GM19455 (cell line): ENCODE data around the gene RPL9.
"Not testable (repeated sequence)": the region's sequence is repeated elsewhere in the genome, so short reads cannot be mapped to it uniquely, and the experiment has no call there.

Source experiments
- ATAC-seq: cut with Tn5 transposase; IDR thresholded peaks from one replicate; pipeline ENCODE4 v1.9.1; 2021; ENCODE audit not compliant: unreplicated experiment

RPL9 gene

GRCh38 chr4:39458505-39459300 lies at the start of gene RPL9, which contains the start of gene LIAS:
Gene RPL9 (minus strand): TSS chr4:39458922. CDS start chr4:39458439, 483 bp downstream.
Gene LIAS (plus strand): TSS chr4:39459056. CDS start chr4:39459118, 62 bp downstream.
- peak; percentile 86 for ATAC-seq

DNA sequence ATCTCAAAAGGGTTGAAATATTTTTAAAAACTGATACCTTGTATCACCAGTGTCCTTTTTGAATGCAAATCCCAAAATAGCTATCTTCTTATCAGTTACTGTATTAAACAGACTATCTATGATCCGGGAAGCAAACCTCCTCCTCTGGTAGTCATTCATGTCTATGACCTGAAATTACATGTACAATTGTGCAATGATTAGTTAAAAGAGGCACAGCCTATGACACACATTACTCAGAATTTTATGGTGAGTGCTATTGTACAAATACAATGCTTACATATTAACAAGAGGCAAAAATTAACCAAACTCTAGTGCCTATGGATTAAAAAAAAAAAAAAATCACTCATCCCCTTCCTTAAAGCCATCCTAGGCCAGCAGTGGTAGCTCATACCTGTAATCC lies 46.9 kb upstream of the RPL9 start:
- no peak for ATAC-seq

GRCh38 chr4:39504538-39504937 lies 45.8 kb upstream of the RPL9 start:
- no peak for ATAC-seq

DNA sequence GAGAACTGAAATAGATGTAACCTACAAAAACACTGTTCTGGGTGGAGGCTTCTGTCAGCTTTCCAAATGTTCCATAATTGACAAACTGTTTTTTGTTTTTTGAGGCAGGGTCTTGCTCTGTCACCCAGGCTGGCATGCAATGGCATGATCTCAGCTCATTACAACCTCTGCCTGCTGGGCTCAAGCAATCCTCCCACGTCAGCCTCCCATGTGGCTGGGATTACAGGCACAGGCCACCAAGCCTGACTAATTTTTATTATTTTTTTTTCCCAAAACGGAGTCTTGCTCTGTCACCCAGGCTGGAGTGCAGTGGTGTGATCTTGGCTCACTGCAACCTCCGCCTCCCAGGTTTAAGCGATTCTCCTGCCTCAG lies 43.9 kb upstream of the RPL9 start:
- not testable (repeated sequence) for ATAC-seq

- ATAC-seq: no peak
Observed at GRCh38 chr4:39502019-39502663, 43.4 kb upstream of the RPL9 start.

GRCh38 chr4:39498727-39499020 lies 40.0 kb upstream of the RPL9 start:
- ATAC-seq: no peak

DNA sequence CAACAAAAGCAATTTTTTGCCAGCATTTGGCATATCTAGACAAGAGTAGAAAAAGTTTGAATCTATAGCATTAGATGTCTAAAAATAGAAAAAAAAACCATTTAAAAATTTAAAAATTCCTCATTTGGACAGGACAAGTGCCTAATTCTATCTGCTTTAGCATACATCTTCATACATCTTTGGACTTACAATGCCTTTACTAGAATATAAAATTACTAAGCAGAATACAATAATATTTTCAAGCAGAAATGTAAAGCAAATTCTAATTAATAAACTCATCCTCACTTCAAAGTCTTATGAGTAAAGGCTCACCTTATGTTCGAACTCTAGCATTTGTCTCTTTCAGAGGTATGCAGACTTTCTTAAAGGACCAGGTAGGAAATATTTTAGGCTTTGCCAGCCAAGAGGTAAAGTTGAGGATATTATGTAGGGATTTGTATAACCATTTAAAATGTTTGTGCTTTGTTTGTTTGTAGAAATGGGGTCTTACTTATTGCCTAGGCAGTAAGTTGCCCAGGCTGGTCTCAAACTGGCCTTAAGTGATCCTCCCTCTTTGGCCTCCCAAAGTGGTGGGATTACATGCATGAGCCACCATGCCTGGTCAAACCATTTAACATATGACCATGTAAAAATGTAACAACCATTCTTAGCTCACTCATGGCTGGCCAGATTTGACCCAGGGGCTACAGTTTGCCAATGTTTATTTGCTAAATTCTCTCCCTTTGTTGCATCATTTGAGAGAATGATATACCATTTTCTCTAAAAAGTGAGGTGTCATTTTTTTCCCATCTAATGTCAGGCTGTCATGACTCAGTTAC lies 39.4 kb upstream of the RPL9 start:
- no peak for ATAC-seq

DNA sequence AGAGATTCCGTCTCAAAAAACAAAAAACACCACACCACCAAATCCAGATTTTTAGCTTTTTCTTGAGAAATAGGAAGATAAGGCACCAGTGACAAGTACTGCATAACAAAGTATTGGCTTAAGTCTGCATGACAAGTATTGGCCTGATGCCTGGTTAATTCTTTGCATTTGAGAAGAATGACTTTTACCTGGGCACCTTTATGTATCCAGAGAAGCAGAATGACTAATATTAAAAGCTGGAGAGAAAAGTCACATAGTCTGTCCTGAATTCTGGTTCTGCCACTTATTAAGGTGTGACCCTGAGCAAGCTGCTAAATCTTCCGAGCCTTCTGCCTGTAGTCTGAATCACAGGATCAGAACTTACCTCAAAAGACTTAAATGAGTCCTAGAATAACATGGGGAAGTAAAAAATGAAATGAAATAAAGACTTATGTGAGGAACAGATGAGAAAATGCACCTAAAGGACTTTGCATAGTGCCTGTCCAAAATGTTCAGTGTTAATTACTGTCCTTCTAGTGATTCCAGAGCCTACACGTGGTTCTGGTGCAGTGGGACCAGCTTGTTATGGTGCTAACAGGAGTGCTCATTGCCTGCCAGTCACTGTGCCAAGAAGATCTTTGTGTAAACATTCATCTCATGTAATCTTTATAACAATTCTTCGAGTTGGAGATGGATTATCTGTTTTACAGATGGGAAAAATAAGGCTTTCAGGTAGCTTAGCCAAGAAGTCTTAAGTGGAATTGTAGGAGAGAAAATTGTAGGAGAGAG lies 36.9 kb upstream of the RPL9 start:
- ATAC-seq: no peak

DNA sequence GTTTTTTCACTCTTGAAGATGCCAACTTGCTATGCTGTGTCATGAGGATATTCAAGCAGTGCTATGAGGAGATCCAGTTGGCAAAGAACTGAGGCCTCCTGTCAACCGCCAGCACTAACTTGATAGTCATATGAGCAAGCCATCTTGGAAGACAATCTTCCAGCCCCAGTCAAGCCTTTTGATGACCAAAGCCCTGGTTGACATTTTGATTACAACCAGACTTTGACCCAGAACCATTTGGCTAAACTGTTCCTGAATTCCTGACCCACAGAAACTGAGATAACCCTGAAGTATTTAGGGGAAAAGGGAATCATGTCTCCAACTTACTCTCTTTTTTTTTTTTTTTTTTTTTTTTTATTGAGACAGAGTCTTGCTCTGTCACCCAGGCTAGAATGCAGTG lies 35.6 kb upstream of the RPL9 start:
- ATAC-seq: no peak

GRCh38 chr4:39490322-39490721 lies 31.6 kb upstream of the RPL9 start:
- no peak for ATAC-seq

DNA sequence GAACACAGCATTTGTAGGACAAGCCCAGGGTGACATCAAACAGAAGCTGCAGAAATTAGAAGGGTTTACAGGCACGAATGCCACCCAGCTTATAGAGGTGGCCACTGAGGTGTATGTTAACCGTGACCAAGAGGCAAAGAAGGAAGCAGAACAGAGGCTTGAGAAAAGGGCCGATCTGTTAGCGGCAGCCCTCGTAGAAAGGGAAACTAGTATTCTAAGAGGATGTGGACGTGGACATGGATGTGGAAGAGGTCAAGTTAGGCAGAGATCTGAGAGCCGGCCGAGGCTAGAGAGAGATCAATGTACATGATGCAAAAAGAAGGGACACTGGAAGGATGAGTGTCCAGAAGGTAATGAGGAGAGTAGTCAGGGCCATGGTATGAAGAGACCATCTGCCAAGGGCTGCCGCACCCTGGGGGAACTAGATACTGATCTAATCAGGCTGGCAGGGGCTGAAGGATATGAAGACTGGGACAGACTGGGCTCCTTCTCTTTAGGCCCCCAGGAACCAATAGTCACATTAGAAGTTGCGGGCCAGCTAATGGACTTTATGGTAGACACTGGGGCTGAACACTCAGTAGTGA lies 27.6 kb upstream of the RPL9 start:
- ATAC-seq: no peak

DNA sequence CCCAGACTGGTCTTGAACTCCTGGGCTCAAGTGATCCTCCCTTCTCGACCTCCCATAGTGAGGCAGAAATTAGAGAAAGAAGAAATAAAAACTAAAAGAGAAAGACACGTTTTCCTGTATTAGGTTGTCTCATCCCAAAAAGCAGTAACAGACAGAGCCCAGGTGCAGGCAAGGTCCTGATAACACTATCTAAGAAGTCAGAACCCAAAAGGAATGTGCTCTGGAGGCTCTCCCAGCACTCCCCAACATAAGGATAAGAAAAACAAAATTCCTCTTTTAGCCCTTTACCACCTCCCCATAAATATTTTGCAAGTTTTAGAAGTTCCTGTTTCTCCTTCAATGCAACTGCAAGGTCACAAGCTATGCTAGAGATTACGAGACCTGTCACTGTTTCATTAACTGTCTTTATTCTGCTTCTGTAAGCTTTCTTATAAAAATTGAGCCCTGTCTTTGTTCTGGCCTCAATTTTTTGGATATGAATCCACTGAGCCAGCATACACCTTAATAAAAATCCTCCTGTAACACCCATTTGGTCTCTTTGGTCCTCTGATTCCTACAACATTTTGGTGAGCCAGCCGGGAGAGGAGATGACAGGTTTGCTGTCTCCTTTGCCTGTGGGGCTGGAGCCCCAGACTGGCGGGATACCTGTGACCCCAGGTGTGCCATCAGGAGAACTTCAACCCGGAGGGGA lies 26.0 kb upstream of the RPL9 start:
- ATAC-seq: no peak

DNA sequence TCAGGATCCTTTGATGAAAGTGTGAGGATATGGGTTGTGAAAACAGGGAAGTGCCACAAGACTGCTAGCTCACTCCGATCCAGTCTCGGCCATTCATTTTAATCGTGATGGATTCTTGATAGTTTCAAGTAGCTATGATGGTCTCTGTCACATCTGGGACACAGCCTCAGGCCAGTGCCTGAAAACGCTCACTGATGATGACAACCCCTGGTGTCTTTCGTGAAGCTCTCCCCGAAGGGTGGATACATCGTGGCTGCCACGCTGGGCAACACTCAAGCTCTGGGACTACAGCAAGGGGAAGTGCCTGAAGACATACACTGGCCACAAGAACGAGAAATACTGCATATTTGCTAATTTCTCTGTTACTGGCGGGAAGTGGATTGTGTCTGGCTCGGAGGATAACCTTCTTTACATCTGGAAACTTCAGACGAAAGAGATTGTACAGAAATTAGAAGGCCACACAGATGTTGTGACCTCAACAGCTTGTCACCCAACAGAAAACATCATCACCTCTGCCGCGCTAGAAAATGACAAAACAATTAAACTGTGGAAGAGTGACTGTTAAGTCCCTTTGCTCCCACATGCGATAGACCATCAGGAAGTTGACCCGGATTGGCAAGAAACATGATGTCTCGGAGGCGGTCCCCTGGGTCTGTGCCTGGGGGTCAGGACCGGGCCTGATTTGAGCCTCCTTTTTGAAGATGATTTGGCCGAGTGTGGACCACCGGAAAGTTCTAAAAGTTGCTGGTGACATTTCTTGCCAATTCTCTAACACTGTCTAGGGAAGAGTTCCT lies 22.4 kb upstream of the RPL9 start:
- no peak for ATAC-seq

- ATAC-seq: no peak
Observed at GRCh38 chr4:39480251-39480650, 21.5 kb upstream of the RPL9 start.

- no peak for ATAC-seq
Observed at GRCh38 chr4:39476187-39476895, 17.6 kb upstream of the RPL9 start.

DNA sequence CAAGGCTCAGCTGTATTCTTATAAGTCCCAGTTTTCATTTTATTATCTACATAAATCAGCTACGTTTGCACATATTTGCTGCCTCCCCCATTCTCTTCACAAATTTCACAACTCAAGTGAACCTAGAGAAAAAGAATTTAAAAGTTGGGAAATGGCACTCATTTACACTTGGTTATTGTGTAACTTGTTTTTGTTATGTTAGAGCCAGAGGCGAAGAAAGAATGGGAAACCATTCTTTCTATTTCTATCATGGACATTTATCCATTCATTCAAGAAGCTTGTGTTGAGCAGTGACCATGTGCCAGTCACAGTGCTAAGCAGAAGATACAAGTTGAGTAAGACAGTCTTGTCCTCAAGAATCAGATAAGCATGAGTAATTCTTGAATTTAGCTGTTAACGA lies 13.7 kb upstream of the RPL9 start:
- no peak for ATAC-seq

GRCh38 chr4:39470402-39470801 lies 11.7 kb upstream of the RPL9 start:
- ATAC-seq: no peak

GRCh38 chr4:39469429-39470077 lies 10.8 kb upstream of the RPL9 start:
- peak; percentile 75 for ATAC-seq
